ACHN (cell line): Measurements from ENCODE around the gene FST.
A peak's percentile ranks its signal among the peaks of the same experiment; 100 is the strongest.

Experiments
- DNase-seq: peaks from one replicate; pipeline ENCODE4 v3.0.0-alpha.2; 2015
- in situ Hi-C: cut with HindIII; loops from 2 replicates; pipeline ENCODE4 v1.10.0; 2017; ENCODE audit warnings: low sequenced_read_pairs, low pct_ligation_motif_present, low pct_unique_long_range_greater_than_20kb

FST gene, protein sequence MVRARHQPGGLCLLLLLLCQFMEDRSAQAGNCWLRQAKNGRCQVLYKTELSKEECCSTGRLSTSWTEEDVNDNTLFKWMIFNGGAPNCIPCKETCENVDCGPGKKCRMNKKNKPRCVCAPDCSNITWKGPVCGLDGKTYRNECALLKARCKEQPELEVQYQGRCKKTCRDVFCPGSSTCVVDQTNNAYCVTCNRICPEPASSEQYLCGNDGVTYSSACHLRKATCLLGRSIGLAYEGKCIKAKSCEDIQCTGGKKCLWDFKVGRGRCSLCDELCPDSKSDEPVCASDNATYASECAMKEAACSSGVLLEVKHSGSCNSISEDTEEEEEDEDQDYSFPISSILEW

DNA sequence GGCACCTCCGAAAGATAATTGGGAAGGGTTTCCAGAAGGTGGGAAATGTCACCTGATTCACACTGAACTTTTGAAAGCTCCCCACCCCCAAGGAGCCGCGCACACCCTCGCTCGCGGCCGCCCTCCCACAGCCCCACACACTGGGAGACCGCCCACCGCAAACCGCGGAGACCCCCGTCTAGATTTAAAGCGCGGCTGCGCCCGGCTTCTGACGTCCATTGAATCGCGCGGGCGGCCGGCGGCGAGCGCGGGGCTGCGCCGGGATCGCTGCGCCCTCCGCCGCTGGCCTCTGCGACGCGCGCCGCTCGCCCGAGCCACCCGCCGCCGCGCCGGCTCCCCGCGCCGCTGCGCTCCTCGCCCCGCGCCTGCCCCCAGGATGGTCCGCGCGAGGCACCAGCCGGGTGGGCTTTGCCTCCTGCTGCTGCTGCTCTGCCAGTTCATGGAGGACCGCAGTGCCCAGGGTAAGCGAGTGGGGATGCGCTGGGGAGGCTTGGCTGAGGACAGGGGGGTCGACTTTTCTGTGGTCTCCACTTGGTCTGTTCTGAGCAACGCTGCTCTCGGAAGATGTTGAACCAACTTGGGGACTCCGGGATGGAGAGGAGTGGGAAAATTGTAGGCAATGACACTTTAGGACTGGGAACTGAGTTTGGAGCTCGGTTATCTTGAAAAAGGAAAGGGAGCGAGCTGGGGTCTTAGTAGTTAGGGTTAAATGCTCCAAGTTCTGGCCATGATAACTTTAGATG, at the start of gene FST:
TSS of gene FST (plus strand) at position 214 of the 743 bp plus-strand sequence. CDS start at position 377, 163 bp downstream.
- DNase-seq: peak; percentile 6
- in situ Hi-C loops: no loop called here

DNA sequence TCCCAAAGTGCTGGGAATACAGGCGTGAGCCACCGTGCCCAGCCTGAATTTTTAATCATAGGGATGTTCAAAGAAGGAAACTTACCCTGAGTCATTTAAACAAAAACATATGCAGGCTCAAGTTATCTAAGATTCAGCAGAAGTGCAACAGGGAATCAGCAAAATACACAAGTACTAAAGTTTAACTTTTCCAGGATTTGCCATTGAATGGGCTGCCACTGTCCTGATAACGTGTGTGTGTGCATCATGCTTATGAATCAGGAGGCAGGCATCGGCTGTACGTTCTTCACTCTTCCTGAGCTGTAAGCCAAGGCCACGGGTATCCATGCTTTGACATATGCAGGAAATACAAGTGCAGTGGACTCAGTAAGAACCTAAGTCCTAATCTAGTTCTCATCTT, 48.8 kb upstream of the FST start:
- in situ Hi-C loops: no loop called here
- no peak for DNase-seq

DNA sequence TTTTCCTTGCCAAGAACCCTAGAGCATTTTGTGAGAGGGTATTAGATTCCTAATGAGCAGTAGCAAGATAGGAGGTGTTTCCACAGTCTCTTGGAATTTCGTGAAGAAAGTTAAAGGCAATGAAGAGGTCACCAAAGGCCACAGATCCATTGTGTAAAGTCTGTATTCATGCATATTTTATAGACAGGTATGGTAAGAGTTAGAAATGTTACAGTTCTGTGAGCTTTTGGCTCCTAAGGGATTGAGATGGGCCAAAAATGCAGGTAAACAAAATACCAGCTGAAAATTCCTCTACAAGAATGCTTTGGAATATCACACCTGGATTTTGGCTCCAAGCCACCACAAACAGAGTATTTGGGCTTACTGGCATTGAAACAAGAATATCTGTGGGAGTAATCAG, 47.4 kb upstream of the FST start:
- in situ Hi-C loops: no loop called here
- DNase-seq: no peak

DNA sequence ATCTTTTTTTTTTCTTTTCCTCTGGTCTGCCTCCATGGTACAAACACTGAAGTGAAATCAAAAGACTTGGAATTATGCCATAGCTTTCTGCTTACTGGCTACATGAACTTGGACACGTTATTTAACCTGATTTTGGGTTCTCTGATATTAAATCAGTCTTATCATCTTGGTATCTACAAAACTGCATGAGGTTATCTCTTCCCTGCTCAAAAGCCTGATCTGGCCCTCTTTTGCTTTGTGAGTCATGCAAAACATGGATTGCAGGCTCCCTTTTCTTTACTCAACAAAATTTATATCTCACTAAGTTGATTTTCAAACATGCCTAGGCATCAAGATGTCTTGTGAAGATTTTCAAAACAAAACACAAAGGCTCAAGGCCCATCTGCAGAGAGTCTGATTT, 45.9 kb upstream of the FST start:
- in situ Hi-C loops: no loop called here
- no peak for DNase-seq

DNA sequence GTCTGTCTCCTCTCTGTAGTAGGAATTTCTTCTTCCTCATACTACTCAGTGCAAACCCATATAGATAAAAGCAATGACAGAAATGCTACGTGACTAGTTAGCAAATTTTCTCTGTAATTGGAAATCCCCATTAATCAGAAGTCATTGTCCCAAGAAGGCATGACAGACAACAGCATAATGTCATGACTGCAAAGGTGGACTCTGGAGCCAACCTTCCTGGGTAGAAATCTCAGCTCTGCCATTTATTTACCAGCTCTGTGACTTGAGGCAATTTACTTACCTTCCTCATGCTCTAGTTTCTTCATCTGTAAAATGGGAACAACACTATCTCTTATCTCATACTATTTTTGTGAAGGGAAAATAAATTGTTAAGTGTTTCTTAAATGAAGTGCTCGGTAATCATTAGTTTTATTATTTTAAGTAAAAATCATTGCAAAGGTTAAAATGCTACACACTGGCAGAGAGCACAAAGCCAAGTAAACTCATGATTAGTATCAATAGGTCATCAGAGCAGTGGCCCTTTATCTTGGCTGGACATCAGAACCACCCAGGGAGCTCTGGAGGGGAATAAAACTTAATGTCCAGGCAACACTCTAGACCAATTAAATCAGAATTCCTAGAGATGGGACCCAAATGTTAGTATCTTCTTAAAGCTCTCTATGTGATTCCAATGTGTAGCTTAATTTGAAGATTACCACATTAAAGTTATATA, 43.8 kb upstream of the FST start:
- DNase-seq: no peak
- in situ Hi-C loops: no loop called here

DNA sequence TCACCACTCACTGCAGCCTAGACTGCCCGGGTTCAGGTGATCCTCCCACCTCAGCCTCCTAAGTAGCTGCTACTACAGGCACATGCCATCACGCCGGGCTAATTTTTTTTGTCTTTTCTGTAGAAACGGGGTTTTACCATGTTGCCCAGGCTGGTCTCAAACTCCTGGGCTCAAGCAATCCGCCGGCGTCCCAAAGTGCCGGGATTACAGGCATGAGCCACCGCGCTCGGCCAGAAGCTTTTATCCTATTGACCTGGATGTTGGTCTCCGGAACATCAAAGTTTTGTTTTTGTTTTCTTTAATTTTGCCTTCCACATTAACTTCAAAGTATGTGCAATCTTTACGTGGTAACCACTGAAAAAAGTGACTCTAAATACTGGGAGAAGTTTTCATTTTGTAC, 42.4 kb upstream of the FST start:
- no peak for DNase-seq
- in situ Hi-C loops: no loop called here

DNA sequence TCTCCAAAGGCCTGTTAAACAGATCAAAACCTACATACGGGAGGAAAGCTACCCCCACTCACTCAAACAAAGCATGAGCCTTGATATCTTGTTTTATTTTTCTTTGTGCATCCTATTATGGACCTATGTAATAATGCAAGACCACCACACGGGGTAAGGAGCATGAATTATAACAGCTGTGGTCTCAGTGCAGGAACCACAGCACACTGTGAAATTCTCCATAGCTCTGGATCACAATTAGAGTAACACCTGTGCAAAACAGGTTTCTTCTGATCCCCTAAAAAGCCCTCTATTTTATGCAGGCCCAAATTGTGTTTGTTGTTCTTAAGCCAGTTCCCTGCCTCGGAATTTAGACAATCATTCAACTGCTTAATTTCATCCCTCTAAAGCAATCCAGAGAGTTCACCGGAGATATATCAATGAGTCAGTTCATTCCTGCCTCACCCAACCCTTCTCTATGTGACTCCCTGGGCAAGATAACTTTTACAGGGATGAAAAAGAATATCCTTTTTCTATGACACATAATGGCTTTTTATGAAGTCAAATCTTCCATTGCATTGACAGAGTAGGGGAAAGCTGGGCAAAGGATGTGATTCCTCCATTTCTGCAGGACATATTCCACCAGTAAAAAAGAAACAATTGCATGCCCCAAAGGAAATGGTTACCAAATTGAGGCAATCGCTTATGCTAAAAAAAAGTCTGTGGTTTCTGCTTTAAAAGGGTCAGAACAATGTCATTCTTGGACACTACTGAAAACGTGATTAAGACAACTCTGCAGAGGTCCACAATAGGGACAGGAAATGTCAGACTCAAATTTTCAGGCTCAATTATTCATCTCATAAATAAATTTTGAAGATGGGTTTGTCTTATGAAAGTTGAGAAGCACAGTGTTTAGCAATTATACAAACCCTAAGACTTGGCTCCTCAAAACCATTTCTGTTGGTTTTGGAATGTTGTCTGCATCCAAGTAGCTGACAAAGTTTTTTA, 41.6 kb upstream of the FST start:
- DNase-seq: no peak
- in situ Hi-C loops: no loop called here

DNA sequence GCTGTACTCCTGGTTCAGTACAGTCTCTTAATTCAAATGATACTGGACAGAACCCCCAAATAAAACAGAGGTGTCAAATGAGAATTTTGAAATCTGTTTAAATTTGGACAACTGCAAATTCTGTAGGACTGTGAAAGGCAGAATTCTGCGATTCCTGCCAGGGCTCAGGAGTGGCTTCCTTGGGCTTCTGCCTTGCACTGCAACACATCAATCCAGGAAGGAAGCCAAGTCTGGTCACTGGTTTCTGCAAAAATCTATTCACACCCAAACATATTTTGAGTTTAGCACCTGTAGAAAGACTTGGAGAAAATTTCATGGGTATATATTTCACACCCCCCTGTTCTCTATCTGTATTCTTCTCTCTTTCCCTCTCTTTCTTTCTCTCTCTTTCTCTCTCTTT, 37.5 kb upstream of the FST start:
- DNase-seq: no peak
- in situ Hi-C loops: no loop called here

DNA sequence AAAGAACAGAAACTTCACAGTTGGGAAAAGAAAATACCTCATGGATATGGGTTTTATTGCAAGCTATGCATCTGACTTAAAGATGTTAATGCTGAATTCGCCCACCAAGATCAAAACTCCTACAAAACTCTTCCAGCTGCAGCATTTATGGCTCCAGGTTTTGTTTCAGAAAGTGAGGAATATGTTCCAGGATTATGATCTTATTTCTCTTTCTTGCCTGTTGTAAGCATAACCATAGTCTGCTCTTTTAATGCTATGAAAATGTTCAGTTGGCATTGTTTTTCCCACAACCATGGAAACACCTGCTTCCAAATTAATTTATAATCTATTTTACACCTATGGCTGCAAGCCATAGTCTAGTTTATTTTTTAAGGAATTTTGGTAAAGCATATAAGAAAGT, 34.9 kb upstream of the FST start:
- in situ Hi-C loops: no loop called here

DNA sequence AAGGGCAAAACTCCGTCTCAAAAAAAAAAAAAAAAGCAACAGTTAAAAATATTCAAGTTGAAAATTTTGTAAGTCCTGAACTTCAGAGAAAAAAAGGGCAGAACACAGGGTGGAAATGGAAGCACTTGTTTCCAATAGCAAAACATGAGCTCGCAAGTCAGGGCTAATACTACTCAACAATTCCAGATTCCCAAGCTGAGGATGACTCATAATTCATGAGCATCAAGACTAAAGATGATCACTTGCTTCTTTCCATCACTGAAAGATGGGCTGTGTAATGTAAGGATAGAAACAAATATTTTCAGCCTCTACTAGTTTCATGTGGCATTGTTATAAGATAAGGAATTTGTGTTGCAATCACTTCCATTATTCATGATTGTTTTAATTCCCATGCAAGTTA, 33.5 kb upstream of the FST start:
- DNase-seq: no peak
- in situ Hi-C loops: no loop called here

More for the DNA sequence above, 34.9 kb upstream of the FST start:
- no peak for DNase-seq

DNA sequence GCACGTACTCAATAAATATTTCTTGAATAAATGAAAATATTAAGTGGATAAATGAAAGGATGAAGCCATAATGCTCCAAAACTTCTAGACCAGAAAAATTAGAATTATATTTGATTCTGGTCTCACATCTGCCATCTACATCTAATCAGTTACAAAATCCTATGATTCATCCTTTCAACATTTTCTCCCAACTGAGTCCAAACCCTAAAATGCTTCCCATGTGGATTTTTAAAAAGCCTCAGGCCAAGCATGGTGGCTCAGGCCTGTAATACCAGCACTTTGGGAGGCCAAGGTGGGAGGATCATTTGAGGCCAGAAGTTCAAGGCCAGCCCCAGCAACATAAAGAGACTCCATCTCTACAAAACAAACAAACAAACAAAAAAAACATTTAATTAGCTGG, 31.6 kb upstream of the FST start:
- no peak for DNase-seq
- in situ Hi-C loops: no loop called here

DNA sequence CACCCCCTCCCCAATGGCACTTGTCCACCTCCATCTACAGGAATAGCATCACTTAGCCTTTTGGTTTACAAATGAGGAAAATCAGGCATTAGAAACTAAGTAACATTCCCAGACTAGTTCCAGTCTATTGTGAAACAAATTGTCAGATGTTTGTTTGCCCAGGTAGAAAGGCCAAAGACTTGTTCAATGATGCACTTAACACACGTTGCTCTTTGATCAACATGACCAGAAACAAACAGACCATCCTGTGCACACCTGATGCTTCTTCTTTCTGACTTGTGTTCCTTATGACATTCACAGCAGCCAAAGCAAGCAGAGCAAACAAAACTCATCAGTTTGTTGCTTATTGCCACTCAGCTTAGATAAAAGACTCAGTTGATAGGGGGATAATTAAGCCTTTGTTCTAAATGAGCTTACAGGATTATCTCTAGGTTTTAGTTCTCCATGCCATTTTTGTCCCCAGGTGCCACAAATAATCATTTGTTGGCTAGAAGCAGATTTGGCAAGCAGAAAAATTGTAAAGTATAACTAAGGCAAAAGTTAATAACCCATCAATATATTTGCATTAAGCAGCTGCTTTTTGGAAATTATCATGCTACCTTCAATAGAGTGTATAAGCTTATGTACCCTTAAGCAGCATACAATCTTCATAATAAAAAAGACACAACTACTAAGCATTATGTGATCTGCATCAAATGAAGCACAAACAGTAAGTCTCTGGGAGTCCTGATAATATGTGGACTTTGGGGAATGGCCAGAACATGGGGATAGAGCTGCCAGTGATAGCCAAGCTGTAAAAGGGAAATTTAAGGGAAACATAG, 26.3 kb upstream of the FST start:
- DNase-seq: no peak
- in situ Hi-C loops: no loop called here

DNA sequence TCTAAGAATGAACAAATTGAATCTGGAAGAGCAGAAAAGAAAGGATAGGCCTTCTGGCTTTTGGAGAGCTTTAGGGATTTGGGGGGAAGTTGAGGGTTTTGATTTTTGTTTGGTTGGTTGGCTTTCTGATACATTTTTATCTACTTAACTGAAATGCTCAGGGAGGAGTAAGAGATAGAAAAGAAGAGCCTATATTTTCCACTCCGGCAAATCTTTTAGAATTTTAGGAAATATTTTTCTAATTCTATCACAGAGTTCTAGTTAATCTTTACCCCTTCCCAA, 25.8 kb upstream of the FST start:
- DNase-seq: no peak
- in situ Hi-C loops: no loop called here

DNA sequence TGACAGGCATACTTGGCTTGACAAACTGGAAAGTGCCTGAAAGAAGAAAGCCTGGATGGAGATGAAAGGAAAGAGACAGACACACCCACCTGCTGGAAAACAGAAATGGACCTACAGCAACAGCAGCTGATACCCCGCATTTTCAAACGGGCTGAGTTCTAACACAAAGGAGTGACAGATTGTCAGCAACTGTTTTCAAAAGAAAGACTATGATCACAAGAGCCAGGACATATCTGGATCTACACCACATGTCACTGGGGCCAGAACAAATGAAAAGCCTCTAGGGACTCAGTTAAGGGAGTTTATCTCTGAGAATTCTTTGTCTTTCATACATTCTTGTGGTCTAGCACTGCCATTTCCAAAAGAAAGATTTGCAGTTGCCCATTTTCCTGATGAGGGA, 24.1 kb upstream of the FST start:
- DNase-seq: no peak
- in situ Hi-C loops: no loop called here

DNA sequence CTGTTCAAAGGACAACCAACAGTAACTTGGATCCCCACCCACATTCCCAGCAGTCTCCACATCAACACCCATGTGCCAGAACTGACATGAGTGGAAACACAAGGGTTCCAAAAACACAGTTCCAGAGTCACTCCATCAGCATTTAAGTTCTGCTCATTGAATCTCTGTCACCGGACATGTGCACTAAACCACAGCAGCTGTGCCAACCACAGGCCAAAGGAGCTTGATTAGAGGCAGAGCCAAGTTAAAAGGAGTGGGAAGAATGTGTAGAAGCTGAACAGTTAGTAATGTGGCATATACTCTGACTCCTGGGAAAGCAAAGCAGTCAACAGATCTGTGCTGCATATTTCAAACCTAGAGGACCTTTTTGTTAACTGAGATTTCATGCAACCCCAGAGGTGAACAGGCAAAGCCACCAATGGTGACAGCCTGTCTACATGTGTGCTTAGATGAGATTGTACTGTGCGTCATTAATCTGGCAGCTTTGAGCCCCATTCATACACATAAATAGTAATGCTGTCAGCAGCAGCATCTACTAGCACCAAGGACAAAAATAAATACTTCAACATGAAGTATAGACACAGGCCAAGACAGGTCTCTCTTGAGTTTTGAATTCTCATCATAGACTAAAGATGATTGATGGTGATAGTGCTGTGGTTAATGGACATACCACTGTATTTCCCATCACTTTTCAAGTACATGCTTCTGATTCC, 16.4 kb upstream of the FST start:
- no peak for DNase-seq
- in situ Hi-C loops: no loop called here

DNA sequence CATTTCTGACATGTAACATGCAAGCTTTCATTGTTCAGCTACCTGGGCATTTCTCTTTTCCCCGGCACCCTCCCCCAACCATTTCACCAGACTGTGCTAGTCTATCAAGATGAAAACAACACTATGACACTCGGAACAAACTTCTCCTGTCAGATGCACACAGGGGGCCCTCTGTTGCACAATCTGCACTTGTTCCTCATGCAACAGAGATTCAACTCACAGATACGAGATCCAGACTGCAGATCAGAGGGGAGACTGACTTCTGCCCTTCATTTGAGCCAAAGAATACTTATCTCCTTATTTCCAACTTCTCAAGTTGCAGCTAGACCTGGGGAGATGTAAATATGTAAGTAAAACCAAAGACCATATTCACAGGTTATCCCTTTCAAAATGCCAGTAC, 15.7 kb upstream of the FST start:
- DNase-seq: no peak
- in situ Hi-C loops: no loop called here

DNA sequence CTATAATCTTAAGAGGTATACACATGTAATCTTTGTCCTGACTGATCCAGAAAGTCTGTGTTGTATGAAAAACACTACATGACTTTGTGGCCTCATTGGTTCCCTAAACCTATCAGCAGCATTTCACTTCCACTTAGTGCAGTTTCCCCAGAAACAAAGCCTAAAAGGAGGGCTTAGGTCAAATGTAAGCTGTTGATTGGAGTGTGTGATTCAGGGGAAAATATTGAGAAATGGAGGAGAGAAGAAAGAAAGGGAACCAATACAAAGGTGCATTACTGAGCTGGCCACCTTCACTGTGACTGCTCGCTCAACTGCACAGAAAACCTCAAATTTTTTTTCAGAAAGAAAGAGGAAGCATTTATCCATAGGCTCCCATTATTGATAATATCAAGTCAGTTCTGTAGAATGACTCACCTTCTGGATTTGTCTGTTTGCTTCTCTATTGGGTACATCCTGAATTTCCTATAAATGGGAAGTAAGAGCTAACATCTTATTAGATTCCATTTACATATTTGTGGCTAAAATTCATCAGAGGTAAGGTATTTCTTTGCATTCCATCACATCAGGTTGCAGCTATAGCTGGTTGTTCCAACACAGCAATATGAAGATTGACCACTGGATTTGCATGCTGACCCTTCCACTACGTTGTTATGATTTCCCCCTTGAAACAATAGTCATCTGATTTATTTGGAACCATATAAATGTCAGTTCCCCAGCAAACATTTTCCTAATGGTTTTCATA, 10.3 kb upstream of the FST start:
- in situ Hi-C loops: no loop called here
- no peak for DNase-seq
